GM18519 (cell line): ENCODE results near the gene NAA40.

Experiments
- ATAC-seq: cut with Tn5 transposase; IDR thresholded peaks from one replicate; pipeline ENCODE4 v1.9.1; 2021; ENCODE audit warnings: mild to moderate bottlenecking, moderate library complexity; ENCODE audit not compliant: unreplicated experiment, low FRiP score

NAA40 gene

DNA sequence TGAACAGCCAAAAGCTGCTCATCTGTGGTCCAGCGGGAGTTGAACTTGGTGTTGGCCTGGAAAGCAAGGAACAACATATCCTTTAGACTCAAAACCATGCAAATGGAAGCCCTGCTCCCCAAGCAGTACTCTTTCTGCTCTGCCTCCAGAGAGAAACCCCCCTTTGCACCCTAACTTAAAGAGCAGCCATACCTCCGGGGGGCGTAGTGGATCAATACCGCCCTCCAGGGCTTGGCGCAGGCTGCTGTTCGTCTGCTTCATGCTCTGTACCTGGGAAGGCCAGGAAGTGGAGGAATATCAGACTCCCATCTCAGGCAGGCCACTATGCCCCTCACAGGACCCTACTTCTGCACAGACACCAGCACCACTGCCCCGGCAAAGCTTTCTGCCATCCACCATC is 26.1 kb upstream of the NAA40 start:
- ATAC-seq = no peak

DNA sequence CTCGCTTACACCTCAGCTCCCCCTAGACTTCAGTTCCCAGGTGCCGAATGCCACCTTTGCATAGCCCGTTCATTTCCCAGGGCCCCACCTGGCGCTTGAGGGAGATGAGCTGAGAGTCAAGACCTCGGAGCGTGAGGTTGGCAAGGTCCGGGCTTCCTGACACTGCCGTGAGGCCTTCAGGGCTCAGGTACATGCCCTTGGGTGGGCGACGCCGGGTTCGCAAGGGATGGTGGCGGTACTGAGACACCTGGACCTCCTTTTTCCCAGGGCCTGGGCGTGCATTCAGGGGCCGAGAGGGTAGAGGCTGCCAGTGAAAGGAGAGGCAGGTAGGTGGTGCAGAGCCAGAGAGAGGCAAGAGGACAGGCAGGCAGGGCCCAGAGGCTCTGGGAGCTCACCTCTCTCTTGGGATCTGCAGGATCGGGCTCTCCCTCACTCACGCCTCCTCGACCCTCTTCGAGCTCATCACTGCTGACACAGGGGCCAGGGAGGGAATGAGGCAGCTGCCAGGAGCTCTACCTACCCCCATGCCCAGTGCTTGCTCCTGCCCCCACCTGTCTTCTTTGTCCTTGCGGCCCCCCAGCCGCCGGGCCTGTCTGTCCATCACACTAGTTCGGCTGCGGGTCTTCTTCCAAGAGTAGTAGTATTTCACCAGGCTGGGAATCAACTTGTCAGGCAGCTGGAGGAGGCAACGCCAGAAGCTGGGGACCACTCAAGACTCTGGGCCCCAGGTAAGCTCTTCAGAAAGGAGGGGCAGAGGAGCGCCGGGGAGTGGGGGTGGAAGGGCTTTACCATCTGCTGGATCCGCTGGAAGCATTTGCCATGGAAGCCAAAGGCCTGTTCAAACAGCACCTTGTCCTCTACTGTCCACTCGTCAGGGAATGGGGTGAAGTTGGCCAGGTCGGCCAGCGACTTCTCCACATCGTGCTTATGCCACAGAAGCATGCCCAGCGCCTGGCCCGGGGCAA is 24.7 kb upstream of the NAA40 start:
- no peak for ATAC-seq

DNA sequence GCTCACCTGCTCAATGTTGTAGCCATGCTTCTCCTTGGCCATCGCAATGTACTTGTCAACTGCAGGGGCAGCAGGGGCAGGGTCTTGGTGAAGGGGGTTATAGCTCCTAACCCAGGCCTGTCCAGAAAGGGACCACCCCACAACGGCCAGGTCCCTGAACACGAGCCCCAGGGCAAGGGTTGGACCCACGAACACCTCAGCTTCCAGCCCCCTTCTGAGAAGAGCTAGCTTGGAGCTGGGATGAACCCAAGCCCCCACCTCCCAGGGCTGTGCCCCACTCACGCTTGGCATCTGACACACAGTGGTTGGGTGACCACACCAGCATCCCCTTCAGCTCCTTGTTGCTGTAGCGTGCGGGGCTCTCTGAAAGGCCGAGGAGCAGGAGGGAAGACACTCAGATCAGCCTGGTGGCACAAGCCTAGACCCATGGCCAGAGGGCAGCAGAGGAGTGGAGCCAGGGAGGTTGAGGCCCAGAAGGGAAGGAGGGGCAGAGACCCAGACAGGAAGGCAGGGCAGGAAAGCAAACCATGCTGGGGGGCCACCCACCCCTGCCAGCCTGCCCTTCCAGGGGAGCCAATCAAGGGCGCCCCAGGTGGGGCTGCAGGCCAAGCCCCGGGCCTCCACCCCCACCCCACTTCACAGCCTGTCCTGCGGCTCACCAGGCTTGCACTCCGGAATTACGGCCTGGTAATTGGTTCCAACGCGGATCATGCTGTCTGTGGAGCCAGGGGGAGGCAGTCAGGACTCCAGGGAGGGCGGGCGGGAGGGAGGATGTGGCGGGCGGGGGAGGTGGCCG is 23.7 kb upstream of the NAA40 start:
- ATAC-seq = no peak

- no peak for ATAC-seq
Observed at GRCh38 chr11:63915961-63916836, 22.6 kb upstream of the NAA40 start.

GRCh38 chr11:63916837-63917691 is 21.7 kb upstream of the NAA40 start, which contains the start of gene RCOR2:
Gene RCOR2, minus strand, starts transcription at chr11:63917164. Its CDS starts 708 bp downstream, at chr11:63916456.
- no peak for ATAC-seq

- ATAC-seq = no peak
Observed at GRCh38 chr11:63917692-63918506, 20.9 kb upstream of the NAA40 start.

GRCh38 chr11:63918507-63919191 is 20.2 kb upstream of the NAA40 start:
- ATAC-seq = no peak

- ATAC-seq = no peak
Observed at GRCh38 chr11:63919267-63920125, 19.3 kb upstream of the NAA40 start.

DNA sequence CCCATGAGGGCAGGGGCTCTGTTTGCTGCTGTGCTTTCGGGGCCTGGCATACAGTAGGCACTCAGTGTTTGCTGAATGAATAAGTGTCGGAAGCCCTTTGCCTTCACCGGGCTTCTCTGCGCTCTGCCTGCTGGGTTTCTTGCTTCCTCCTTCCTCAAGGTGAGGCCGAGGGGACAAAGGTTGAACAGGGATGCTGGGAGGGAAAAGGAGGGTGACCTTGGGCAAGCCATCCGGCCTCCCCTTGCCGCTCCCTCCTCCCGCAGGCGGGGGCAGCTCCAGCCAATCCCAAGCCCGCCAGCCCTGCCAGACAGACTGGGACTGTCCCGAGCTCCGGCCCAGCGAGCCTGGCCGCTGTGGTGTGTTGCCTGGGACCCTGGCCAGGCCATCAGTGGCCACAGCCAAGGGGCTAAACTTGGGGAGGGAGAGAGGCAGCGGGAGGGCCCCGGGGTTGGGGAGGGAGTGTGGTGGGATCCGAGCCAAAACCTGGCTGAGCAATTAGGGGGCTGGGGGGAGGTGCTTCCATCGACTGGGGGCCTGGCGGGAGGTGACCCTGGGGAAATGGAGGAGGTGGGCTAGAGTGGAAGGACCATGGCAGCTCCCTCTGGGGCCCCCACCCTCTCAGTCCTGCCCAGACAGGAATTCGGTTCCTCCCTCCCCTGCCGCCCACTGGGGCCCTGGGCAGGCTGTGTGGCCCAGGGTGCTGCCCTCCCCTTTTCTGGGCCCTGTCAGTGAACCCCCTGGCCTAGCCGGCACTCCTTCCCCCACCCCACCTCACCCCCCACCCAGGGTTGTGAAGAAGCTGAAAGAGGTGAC is 18.5 kb upstream of the NAA40 start:
- ATAC-seq = no peak

DNA sequence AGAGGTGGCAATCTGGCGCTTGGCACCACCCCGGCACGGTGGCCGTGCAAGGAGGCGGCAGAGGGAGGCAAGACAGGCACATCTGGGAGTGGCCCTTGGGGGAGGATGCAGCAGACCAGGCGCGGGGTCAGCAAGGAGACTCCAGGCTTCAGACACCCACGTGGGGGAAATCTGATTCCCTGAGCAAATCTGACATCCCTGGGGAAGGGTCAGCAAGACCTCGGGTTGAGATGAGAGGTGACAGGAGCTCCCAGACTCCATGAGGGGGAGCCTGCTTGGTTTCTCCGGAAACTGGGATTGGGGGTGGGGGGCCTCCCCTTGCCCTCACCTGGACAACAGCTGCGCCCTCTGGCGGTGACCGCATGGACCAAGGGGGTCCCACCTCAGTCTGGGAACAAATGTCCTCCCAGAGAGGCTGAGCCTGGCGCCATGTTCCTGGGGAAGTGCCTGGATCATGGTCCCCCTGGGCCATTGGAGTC is 17.8 kb upstream of the NAA40 start:
- ATAC-seq = no peak

GRCh38 chr11:63922673-63923192 is 16.1 kb upstream of the NAA40 start:
- ATAC-seq = no peak

GRCh38 chr11:63923319-63923718 is 15.5 kb upstream of the NAA40 start:
- no peak for ATAC-seq

DNA sequence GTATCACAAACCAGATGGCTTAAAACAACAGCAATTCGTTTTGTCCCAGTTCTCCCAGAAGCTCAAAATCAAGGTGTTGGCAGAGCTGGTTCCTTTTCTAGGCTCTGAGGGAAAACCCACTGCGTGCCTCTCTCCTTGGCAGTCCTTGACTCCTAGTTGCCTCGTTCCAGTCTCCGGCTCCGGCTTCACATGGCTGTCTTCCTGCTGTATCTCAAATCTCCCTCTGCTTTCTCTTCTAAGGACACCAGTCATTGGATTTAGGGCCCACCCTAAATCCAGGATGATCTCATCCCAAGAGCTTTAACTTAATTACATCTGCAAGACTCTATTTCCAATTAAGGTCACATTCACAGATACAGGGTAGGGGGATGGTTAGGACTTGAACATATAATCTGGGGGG is 9.2 kb upstream of the NAA40 start:
- no peak for ATAC-seq

DNA sequence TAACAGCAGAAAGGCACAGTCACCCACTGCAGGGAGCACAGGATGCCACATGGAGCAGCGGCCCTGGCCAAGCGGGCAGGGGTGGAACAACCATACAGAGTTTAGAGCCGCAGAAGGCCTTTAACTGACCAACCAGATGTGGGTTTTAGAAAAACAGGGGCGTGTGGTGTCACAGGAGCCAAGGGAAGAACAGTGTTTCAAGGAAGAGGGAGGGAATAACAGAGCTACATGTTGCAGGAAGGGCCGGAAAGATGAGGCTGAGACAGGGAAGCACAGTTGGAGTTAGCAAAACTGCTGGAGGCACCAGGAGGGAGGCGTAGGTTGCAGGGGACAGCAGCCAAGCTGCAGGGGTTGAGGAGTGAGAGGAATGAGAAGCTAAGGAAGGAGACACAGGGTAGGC is 7.8 kb upstream of the NAA40 start:
- ATAC-seq = no peak

- ATAC-seq = no peak
Observed at GRCh38 chr11:63931876-63932275, 6.9 kb upstream of the NAA40 start.

DNA sequence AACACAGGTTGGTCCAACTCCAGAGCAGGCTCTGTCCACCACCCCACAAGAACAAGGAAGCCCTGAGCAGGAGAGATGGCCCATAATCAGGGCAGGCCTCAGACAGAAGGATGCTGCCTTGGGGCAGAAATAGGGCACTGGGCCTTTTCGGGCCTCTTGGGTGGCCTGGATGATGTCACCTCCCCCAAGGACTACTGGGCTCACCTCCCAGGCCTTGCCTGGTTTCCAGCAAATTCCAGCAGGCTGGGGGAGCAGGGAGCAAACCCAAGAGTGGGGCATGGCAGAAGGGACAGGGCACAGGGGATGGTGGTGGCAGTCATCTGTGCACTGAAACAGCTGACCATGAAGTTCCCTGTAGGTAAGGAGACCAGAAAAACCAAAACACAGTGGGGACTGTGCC is 5.3 kb upstream of the NAA40 start:
- ATAC-seq = no peak
